NCI-H2081 (cell line): Measurements from ENCODE around the gene TSSK6.
"Not testable (repeated sequence)": the region's sequence is repeated elsewhere in the genome, so short reads cannot be mapped to it uniquely, and the experiment has no call there.

Source experiments
- DNase-seq, 2 experiments: peaks; one replicate each; lab custom pipeline; 2025; lab: John Stamatoyannopoulos, UW

Gene TSSK6

DNA sequence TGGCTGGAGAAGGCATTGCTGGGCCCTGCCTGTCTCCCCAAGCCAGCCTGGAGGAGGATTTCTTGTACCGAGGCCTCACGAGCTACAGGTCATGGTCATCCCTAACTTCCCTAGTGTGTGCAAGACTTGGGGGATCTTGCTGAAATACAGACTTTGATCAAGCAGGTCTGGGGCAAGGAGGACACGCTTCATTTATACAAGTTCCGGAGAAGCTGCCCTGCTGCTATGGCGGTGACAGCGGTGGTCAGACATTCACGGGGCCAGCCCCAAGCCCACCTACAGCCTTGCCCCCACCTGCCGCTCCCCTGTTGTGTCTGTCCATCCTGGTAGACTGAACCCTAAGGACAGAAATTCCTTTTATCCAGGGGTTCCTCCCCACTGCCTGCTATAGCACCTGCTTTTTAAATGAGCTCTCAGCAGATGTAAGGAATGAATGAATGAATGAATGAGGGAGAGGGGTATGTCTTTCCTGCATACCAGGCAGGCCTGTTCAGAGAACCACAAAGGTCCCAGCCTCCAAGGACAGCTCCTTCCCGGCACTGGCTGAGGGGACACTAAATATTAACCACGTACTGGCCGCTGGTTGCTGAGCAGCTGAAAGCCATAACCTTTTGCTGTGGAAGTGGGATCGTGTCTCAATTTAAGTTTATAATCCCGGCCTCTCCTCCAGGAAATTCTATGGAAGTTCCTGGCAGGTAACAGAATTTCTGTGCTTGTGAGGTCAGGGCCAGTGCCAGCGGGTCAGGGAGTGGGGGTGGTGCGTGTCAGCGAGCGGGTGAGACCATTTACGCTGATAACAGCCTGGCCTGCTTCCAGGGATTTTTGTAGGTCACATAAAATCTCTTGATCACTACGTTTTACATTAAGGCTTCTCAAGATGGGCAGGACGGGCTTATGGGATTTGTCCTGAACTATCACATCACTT lies 27.1 kb downstream of the TSSK6 start:
- no peak for DNase-seq

DNA sequence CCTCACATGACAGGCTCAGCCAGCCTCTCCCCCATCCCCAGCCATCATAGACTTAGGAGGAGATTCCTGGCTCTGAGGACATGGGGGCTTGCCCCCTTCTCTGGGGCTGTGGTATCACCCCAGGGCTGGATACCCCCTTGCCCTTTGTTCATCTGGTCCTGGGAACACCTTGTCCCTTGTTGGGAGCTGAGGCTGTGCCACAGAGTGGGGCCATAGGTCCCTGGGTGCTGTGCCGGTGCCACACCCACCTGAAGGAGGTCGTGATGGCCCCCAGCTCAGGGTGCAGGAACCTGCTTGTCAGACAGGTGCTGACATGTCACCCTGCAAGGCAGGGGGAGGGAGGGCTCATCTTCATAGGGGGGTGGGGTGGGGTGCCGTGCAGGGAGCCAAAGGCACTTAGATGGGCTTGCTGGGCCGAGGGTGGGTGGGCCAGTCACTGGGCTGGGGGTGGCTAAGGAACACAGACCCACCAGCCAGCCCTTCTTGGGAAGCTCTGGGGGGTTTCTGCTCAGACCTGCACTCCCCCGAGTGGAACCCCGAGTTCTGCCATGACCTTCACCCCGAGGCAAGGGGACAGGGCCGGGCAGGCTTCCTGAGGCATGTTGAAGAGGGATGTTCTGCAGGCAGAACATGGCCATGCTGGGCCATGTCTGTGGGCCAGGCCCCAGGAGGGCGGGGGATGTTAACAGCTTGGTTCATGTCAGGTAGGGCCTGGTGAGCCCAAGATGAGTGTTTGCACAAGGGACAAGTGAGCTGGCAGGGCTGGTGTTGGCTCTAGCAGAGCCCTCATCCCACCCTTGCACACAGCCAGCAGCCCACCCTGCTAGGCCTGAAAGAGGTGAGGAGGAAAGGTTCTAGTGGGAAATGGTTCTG lies 28.0 kb downstream of the TSSK6 start:
- DNase-seq = no peak

DNA sequence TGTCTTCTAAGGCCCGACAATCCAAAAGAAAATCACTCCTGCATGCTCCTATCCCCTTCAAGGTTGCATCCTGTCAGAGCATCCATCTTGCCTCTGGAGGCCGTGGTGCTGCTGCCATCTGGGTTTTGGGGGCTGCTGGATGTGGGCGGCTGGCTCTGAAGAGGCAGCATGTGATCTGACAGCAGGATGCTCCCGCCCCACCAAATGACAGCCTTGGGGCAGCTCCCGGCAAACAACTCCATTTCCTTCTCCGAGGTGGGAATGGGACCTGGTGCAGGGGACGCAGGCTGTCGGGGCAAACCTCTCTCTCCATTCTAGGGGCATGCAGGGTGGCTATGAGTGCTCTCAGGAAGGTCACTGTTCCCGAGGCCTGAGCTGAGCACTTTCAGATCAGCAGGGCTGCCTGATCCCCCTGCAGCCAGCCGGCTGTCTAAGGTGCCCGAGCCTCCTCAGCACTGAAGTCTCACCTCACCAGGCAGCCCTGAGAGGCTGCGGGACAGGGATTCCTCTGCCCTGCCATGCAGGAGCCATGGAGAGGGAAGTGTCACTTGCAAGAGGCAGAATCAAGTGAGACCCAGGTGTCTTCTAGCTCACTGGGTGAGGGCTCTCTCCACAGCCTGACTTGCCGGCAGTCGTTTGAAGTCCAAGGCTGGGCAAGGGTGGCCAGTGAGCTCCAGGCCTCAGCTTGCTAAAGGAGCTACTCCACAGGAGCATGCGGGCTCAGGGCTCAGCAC lies 28.8 kb downstream of the TSSK6 start:
- no peak for DNase-seq

DNA sequence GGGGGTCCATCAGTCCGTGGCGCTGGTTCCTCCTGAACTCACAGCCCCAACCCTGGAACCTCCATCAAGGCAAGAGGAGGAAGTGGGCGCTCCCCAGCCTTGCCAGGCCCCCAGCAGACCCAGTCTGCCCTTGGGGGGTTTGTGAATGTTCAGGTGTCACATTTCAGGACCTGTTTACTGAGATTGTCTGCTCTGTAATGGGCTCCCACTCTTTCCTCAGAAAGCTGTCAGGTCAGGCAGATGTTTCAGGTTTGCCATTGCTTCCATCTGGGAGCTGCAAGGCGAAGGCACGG lies 29.4 kb downstream of the TSSK6 start:
- DNase-seq = no peak

DNA sequence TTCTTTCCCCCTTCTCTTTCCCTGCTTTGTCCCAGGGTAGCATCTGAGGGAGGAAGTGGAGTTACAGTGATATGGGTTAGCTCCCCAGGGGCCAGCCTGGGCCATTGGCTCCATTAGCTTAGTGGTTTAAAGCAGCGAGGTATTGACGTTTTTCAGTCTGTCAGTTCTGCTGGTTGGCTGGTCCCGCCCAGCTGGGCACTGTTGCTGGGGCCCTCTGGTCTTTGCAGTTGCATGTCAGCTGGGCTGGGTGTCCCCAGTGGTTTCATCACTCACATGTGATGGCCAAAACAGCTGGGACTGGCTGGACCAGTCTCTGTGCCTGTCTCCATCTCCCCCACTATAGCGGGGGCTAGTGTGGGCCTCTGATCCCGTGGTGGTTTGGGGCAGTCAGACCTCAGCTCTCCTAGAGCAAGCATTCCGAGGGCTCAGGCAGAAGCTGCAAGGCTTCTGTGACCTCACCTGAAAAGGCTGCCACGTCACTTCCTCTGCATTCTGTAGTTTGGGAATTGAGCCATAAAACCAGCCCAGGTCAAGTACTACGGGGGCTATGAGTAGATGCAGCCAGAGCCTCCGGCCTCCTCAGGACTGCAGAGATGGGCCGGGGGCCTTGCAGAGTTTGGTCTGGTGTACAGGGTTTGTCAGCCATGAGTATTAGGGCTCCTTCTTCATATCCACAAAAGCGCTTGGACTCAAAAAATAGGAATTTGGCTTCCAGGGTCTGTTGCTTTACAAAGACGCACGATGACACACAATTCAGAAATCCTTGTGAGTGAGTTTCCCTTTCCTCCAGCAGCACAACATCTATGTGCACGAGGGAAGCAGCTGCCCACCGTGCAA lies 30.0 kb downstream of the TSSK6 start:
- no peak for DNase-seq

DNA sequence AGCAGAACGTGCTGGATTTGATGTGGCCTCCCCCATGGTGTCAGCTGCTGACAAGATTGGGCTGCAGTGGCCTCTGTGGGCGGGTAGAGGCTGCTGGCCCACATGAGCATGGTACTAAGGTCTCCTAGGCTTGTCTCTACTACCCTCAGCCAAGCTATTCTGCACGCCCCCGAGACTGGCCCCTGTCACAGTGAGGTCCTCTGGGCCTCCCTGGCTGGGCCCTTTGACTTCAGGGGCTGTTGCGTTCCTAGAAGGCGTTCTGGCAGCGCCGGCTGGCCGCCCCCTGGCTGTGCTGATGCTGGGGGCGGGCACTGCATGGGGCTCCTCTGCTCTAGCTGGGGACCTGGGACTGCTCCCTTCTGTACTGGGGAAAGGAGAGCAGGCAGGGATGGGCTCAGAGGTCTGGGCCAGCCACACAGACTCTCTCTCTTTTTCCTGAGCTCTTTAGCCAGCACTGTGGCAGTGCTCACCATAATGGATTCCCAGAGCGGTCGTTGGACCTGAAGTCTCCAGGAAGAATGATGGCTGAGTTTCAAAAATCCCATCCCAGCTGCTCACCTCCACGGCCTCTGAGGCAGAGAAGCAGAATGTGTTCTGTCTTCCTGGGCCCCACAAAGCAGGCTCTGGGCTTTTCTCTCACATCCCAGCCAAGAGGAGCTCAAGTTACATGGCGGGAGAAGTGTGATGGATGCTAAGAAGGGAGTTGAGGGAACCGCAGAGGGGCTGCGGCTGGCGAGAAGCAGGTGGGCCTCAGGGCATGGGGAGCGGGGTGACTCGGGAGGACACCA lies 32.3 kb downstream of the TSSK6 start:
- no peak for DNase-seq

DNA sequence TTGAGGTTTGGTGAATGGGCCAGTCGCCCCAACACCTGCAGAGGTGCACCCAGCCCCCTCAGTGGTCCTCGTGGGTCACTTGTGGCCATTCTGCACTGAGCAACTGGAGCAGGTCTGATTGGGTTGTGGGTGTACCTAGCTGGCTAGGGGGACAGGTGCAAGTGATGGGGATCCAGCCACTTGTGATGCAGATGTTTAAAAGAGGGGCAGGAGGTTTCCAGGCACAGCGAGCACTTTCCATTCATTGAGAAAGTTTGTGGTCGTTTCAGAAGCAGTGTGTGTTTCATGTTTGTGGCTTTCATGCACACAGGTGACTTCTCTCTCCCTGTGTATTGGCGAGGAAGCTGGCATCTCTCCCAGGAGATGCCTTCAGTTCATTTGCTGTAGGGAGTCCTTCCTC lies 34.7 kb downstream of the TSSK6 start:
- no peak for DNase-seq

DNA sequence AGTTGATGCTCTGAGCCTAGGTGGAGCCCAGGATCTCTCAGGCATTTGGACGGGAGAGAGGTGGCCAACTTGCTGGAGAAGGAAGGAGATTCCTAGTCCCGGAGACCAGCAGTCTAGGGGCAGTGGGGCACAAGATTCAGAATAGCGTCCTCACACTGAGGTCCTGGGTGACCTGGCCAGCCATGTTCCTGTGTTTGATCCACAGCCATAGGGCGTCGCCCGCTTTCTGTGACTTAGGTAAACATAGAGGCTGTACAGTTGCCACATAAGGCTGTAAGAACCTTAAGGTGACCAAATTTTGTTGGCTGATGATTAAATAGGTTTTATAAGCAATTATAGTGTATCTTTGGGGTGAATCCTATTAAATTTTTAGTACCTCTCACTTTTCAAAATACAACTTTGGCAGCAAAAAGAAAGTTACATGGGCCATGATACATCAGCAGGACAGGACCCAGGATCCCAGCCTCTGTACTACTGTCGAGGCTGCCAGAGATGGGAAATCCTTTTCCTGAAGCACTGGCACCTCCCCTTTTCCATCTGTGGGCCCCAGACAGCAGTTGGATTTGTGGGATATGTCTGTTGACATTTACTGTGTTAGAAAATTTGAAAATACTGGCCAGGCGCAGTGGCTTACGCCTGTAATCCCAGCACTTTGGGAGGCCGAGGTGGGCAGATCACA lies 37.5 kb downstream of the TSSK6 start:
- DNase-seq = no peak

DNA sequence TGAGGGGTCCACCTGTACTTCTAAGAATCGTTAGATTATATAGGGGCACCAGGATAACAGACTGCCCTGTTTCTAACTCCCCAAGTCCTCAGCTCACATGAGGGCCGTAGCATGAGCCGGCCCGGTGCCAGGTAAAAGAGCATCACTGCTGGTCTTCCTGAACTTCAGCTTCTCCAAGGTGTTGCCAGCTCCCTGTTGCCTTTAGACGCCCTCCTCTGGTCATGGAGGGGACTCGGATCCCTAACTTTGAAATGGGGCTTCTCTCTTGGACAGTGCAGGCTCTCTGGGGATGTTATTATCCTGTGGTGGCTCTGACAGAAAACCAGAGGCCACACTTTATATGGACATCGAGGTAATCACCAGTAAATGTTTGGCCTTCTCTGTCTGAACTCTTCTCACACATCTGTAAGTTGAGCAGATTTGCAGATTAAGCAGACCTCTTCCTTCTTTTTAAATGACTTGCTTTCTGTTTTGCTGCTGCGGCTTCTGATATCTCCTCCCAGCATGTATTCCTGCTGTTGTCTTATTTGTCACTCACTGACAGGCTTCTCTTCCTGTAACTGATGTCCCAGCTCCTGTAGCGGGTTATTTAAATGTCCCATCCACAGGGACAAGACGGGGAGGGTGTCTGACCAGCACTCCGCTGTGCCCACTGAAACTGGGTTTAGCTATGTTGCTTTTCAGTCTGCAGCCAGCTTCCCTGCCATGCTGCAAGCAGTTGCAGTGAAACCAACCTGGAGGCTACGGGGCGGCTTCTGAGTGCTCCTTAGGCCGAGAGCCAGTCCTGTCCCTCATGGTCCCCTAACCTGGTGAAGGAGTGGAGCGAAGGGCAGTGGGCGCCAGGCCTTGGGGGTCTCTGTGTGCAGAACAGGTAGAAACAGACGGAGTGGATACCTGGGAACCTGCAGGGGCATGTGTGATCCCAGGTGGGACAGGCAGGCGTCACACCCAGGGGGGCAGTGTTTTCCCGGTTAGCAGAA lies 39.2 kb downstream of the TSSK6 start:
- DNase-seq = no peak

DNA sequence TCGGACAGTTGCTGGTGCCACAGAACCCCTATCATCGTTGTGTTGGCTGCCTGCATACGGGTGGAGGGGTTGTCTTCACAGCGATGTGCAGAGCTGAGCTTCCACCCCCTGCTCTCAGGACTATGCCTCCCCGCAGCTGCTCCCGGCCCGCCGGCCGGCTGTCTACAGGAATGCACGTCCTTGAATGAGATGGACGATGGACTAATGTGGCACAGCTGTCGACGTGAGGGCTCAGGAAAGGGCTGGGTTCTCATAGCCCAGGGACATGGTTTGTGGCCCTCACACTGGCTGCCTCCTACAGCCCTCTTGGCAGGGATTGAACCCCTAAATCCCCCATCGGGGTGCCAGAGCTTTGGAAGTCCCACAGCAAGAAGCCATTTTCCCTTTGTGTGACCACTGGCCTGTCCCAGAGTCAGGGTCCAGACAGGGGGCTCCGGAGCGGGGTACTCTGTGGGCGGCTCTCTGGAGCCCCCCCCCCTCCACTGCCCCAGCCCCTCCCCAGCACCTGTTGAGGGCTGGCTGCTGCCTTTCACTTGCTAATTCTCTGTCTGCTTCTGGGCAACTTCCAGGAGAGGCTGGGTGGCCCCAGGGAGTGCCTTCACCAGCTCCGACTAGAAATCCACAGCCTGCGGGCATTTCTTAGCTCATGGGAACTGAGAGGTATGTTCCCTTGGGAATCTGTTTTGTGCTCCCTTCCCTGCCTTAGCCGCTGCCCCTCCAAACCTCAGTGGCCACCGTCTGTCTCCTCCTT lies 40.2 kb downstream of the TSSK6 start:
- DNase-seq = no peak

DNA sequence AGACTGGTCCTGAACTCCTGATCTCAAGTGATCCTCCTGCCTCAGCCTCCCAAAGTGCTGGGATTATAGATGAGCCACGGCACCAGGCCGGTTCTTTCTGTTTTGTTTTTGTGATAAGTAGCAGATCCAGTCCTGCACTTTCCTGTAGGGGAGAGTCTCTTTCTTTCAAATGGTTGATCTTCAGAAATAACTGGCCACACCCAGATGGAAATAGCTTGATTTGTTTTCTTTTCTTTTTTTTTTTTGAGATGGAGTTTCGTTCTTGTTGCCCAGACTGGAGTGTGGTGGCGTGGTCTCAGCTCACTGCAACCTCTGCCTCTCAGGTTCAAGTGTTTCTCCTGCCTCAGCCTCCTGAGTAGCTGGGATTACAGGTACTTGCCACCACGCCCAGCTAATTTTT lies 43.2 kb downstream of the TSSK6 start:
- DNase-seq = not testable (repeated sequence)

DNA sequence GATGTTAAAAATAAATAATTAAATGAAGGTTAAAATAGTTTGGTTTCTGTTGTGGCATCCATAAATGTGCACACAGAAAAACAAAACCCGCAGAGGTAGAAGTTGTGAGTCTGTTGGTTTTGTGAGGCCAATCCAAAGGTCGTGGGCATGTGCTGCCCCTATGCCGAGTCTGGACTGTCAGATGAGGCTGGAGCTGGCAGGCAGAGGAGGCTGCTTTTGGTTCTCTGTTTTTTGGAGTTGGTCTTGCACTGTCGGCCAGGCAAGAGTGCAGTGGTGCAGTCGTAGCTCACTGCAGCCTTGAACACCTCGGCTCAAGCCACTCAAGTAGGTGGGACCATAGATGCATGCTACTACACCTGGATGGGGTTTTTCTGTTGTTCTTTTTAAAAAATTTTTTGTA lies 43.7 kb downstream of the TSSK6 start:
- DNase-seq = no peak

DNA sequence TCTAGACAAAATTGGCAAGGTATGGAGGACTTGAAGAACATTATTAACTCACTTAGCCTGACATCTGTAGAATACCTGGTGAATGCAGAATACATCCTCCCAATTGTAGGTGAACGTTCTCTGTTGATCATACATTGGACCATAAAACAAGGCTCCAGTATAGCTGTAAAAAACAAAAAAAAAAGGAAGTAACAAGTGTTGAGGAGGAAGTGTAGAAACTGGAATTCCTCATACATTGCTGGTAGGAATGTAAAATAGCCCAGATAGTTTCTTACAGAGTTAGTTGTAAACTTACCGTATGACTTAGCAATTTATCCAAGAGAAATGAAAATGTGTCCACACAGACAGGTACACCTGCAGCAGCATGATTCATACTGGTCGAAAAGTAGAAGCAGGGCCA lies 44.8 kb downstream of the TSSK6 start:
- DNase-seq = no peak

DNA sequence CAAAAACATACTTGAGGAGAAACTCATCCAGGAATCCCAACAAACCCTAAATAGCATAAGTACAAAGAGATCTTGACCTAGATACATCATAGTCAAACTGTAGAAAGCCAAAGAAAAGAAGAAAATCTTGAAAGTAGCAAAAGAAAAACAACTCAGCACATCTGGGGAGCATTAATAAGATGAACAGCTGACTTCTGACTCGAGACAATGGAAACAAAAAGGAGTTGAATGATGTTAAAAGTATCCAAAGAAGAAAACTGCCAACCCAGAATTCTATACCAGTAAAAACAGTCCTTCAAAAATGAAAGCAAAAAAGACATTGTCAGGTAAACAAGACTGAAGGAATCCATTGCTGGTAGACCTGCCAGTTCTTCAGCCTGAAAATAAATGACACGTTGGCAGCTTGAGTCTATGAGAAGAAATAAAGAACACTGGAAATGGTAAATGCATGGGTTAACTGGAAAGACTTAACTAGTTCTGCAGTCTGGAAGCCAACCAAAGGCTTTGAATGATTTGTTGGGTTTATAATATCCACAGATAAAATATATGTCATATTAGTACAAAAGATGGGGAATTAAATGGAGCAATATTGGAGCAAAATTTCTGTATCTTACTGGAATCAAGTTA lies 46.8 kb downstream of the TSSK6 start:
- no peak for DNase-seq

DNA sequence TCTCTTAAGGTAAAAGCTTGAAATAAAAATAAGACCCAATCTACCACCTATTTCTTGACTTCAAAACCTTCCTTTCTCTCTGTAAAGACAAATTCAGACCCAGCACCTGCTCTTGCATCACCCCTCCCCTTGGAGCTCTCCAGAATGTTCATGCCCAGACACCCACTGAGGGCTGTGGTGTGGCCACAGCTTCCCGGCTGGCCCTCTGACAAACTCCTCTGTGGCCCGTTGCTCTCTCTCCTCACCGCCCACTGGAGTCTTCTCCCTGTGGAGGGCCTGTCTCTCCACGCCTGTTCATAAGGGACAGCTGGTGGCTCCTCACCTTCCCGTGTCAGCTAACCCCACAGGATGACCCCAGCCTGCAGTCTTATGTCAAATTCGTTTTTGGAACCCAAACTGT lies 49.1 kb downstream of the TSSK6 start:
- DNase-seq = no peak

DNA sequence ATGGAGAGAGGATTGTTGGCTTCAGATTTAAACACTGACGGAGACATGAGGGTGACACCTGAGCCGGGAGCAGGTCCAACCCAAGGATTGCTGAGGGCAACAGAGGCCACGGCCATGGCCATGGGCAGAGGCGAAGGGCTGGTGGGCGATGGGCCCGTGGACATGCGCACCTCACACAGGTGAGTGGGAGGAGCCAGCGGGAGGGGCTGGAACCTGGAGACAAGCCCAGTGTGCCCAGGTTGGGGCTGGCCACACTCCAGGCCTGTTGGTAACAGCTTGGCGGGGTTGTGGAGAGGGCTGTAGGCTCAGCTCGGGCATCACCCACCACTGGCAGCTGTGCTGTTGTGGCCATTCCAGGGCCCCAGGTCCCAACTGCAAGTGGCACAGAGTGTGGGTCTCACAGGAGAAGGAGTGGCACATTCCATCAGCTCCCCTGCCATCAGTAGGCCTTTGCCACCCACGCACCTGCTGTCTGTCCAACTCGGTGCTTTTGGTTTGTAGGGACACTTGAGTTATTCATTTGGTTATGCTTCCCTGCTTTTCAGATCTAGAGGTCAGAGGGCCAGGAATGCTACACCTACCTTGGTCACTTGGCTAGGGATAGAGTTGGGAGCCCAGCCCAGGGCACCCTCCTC lies 49.8 kb downstream of the TSSK6 start:
- DNase-seq = no peak

DNA sequence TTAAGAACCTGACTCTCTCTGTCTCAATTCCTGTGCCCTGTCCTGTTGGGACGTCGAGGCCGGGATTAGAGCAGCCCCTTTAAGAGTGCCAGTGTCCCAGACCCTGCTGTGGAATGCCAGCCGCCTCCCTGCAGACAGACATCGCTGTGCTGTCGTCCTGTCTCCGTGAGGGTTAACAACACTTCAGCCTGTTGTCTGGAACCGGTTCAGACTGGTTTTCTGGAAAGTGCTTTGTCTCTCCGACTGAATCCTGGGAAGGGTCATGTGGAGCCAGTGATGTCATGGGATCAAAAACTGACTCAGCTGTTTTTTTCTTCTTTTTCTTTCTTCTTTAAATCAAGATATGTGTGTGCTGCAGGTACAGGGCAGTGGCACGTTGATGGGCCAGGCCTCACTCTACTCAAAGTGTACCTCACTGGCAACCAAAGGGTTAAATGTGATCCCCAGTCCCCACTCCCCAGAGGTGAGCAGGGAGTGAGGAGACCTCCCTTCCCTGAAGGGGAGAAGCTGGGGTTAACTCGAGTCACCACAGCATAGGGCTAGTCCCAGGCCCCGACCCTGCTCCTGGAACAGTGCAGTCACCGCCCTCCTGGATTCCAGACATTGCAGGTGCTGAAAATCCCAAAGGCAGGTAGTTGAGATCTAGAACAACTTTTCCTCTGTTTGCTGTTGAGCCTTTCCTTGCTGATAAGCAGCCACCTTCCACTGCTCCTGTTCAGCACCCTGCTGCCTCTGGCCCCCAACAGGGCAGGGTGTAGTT lies 50.8 kb downstream of the TSSK6 start:
- DNase-seq = no peak
